Inflammatory macrophage (primary cell): ENCODE data around the gene NECTIN1.
A peak's percentile ranks its signal among the peaks of the same experiment; 100 is the strongest.

Experiments
- DNase-seq, 2 donors: peaks; one replicate each; pipeline ENCODE4 v3.0.0-alpha.2; 2020 to 2022

The NECTIN1 gene

DNA sequence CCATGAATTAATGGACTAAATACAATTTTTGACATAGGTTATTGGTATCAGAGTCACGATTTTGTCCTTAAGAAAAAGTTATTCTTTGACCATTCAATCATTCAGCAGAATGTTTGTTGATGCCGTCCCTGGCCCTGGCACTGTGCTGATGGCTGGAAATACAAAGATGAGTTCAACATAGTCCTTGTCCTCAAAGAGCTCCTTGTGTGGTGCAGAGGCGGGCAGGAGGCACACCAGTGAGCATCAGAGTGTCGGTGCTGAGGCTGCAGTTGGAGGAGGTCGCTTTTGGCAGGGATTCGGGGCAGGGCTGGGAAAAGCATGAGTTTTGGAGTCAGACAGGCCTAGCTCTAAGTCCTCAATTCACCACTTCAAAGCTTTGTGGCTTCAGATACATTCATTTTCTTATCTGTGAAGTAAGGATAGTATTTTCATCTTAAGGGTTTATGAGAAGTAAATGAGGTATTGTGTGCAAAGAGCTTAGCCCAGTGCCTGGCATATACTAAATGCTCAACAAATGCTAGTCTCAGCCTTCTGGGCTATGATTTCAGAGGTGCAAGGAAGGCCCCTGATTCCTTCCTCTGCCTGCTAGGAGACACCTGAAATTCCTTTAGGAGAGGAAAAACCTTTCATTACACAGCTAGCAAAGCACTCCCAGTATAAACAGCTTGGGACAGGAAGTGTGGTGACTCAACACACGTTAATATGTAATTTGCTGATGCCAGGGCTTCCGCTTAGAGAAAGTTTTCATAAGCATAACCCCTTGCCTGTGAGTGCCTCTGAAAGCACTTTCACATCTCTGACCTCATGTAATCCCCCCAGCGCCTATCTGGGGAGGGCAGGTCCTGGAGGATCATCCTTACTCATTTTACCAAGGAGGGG, 113.8 kb downstream of the NECTIN1 start:
- peak; percentile 70 to 74 for DNase-seq

DNA sequence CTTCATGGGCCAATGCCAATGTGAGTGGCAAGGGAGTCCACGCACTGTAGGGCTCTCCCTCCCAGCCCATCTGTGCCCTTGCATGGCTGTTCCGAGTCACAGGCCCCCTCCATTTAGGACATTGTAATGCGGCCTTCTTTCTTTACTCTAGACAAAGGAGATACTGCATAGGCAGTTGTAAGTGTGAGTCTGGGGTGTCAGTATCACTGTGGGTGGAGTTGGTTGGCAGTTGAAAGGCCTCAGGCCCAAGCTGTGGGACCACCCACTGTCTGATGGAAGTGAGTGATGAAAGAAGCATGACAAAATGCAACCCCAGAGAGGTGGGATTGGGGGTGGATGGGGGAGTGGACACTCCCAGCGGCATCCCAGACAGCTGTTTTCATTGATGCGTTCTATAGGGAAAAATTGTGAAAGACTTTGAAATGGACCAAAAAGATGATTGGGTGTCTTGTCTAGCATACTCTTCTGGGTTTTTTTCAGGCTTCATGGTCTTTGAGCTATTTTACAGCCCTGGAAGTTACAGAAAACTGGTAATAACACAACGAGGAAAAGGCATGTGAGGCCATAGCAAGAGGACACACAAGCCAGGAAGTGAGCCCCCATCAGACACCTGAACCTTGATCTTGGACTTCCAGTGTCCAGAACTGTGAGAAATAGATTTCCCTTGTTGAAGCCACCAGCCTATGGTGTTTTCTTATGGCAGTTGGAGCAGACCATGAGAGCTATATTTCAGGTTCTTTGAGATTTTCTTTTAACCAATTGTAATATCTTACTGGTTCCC, 114.6 kb downstream of the NECTIN1 start:
- DNase-seq: no peak

GRCh38 chr11:119612814-119613213, 116.2 kb downstream of the NECTIN1 start:
- no peak for DNase-seq

DNA sequence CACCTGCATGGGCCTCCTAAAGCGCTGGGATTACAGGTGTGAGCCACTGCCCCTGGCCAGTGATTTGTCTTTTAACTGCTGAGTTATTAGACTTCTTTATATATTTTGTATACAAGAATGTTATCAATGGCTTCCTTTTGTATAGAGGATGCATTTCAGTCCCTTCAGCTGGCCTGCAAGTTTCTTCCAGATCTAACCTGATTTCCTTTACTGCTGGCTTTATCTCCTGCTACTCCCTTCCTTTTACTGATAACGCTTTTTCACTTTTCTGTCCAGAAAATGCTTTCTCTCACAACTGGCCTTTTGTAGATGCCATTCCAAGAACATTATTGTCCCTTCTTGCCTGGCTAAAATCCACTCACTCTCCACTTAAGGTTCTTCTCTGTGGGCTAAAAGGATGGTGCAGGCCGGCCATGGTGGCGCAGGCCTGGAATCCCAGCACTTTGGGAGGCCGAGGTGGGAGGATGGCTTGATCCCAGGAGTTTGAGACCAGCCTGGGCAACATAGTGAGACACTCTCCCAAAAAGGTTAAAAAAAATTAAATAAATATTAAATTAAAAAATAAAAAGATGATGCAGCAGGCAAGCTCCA, 118.1 kb downstream of the NECTIN1 start:
- DNase-seq: no peak

DNA sequence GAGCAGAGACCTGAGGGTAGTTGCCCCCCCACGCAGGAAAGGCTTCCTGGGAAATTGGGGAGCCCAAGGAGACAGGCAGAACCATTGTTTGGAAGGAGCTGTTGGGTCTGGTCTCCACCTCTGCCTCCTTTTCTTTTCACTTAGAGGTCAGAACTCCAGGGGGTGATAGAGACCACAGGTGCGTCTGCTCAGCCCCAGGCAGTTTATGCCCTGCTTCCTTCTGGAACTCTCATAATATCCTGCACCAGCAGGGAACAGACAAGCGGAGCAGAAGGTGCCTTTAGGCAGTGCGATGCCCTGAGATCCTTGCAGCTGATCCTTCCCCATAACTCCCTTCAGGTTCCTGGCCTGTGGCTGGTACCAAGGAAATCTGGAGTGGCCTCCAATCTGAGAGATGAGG, 120.2 kb downstream of the NECTIN1 start:
- DNase-seq: no peak

DNA sequence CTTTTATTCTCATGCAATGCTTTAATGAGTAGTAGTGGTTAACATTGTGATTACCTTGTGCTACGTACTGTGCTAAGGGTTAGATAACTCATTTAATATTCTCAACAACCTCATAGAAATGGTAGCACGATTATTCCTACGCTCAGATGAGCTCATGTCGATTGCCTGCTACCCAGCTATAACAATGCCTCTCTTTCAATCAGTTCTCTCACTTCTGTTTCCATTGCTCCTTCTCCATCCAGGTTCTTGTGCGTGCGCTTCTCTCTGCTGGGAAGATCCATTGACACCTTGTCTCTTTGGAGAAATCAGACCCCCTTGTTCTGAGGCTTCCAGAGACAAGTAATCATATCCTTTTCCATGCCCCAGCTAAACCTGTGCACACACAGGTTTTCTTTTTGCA, 120.8 kb downstream of the NECTIN1 start:
- no peak for DNase-seq

DNA sequence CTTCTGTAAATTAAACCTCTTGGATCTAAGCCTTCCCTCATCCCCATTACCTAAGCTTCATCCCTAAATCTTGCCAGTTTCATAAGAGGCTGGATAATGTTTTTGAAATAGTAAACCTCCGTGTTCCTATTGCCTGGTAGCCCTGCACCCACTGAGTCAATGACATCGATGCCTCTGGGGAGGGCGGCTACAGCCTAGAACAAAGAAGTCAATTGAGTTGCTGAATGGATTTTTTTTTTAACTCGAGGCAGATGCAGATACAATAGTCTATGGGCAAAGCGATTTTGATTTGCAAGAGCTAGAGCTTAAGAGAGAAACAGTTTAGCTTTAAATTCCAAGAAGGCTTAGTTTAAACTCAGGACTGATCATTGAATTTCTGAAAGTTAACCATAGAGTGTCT, 121.3 kb downstream of the NECTIN1 start:
- no peak for DNase-seq

DNA sequence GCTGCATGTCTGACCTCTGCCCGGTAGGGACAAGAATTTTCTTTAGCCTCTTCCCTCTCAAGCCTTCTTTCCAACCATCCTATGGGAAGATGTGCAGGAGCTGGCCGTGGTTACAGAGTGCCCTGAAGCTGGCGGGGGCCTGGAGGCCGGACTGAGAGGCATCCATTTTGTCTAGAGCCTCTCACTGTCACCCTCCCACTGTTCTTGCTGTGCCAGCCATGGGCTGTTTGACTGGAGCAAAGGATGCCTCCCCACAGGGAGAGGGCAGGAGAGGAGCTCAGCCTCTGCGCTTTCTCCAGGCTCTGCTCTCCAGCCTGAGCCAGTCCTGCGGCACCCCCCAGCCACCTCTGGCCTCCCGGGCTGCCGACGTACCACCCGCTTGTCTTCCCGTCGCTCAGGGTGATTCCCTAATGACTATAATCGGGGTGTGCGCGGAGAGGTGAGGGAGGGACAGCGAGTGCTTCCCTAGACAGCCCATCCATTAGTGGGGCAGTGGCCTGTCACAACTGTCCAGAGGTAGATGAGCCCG, 123.8 kb downstream of the NECTIN1 start:
- no peak for DNase-seq

GRCh38 chr11:119602745-119603373, 126.1 kb downstream of the NECTIN1 start:
- no peak for DNase-seq

DNA sequence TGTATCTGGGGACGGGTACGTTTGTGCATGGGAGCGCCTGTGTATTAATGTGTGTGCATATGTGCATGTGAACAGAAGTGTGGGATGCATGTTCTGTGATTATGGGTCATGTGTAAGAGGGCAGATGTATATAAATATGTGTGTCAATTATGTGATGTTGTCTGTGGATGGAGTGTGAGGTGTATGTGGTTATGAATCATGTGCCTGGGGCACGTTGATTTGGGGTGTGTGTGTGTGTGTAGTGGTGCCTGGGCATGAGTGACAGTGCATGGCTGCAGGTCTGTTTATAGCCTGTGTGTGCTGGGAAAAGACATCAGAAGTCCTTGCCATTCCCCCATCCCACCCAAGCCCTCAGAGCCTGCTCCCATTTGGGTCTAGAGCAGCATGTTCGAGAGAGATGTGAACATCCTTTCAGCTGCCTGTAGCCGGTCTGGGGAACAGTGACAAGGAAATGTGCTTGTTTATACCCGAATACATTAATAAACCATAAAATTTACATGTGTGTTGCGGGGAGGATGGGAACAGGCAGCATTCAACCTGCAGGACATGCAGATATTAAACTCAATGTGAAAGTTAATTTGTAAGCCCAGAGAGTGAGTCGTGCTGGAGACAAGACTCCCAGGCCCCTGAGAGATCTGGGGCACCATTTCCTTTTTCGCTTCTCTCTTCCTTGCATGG, 129.0 kb downstream of the NECTIN1 start:
- no peak for DNase-seq

DNA sequence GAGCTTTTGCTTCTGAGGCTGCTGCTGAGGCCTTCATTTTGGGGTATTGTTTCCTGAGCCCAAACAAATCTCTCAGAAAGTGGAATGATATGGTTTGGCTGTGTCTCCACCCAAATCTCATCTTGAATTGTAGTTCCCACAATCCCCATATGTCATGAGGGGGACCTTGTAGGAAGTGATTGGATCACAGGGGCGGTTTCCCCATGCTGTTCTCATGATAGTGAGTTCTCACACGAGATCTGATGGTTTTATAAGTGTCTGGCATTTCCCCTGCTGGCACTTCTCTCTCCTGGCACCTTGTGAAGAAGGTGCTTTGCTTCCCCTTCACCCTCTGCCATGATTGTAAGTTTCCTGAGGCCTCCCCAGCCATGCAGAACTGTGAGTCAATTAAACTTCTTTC, 133.1 kb downstream of the NECTIN1 start:
- DNase-seq: peak; percentile 52 to 72

DNA sequence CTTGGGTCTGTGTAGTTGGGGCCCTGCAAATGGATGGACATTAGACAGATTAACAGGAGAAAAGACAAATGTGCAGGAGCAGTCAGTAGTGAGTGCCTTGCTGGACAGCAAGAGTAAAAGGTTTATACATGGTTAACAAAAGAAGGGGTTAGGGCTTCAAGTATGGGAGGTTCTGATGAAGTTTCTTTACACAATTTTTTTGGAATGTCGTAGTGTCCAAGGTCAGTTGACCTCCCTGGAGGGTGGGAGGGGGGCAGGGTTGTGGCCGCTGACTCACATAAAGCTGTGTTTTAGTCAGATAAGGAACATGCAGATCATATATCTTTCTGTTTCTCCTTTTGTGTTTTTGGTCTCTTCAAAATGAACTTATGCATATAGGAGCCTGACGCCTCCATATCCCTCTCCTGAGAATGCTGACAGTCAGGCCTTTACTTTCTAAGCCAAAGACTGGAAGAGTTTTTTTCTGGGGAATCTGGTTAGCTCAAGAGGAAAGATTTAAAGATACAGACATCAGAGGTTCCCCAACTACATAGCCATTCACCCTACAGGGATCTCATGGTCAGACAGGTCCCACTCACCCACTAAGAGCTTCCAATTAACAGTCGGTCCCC, 134.3 kb downstream of the NECTIN1 start:
- peak; percentile 76 to 91 for DNase-seq

DNA sequence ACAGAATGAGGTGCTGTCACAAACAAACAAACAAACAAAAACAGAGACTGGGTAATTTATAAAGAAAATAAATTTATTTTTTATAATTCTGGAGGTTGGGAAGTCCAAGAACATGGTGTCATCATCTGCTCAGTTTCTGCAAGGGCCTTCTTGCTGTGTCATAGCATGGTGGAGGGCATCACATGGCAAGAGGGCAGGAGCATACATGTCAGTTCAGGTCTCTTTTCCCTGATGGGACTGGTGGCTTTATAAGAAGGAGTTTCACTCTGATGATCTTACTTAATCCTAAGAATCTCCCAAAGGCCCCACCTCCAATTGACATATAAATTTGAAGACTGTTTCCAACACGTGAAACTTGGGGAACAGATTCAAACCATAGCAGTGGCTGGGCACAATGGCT, 135.7 kb downstream of the NECTIN1 start:
- DNase-seq: no peak

DNA sequence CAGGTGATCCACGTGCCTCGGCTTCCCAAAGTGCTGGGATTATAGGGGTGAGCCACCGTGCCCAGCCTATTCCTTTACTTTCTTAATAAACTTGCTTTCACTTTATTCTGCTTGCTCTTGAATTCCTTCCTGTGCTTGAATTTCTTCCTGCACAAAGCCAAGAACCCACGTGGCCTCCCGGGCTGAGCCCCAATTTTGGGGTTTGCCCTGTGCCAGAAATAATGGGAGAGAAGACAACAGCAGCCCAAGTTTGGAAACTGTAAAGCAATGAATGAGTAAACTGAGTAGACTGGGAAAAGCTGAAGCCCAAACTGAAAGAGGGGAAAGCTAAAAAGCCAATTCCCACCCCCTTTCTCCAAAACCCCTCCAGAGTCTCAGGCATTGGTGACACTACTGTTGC, 136.4 kb downstream of the NECTIN1 start:
- DNase-seq: no peak

DNA sequence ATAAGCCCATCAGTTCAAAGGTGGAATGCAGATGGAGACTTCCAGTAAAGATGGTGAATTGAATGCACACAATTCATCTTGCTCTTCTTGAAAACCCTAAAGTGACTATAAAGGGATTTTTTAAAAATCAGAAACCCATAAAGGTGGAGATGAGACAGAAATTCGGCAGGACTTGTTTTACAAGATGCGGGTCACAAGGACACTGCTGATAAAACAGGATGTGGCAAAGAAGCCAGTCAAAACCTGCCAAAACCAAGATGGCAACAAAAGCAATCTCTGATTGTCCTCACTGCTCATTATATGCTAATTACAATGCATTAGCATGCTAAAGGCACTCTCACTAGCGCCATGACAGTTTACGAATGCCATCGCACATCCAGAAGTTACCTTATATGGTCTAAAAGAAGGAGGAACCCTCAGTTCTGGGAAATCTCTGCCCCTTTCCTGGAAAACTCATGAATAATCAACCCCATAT, 137.1 kb downstream of the NECTIN1 start:
- DNase-seq: no peak

DNA sequence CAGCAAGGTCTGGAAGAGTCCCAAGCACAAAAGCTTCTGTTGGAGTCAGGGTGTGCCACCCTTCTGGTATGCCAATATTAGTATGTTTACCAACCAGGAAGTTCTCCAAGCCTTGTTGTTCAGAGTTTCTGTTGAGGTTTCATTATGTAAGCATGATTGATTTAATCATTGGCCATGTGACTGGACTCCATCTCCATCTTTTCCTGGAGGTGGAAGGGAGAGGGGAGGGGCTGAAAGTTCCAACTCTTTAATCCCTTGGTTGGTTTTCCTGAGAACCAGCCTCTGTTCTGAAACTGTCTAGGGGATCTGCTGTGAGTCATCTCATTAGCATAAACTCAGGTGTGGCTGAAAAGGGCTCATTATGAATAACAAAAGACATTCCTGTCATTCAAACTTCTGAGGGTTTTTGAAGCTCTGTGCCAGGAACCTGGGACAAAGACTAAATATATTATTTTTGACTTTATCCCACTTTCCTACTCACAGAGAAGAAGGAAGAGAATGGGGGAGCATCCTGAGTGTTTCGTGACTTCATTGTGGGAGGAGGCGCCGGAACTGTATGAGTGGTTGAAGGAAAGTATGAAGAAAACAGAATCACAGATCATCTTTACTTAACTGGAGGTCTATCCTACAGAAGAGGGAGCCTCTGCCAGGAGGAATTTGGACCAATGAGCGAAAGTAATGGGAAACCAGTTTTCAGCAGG, 138.2 kb downstream of the NECTIN1 start:
- peak; percentile 30 to 48 for DNase-seq

DNA sequence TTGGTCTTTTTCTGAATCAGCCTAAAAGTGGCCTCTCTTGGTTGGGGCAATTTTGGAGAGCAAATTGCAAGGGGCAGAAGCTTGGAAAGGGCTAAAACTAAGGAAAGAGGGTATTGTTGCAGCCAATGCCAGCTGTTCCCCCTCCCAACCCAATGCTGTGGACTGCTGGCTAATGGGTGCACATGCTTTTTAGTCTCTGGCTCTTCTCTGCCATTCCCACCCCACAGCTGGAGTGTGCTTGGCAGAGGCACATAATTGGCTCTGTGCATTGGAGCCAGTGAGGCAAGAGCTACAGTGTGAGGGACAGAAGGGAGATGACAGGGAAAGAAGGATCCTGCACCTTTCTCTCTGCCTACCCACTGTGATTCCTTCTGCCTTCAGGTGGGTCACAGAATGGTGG, 140.0 kb downstream of the NECTIN1 start:
- DNase-seq: no peak
